Sigmoid colon (tissue), 4 donors: ENCODE measurements around the gene NTRK1.

ENCODE experiments used
- POLR2A ChIP-seq, 2 donors: fragments of 450-650 bp; IDR thresholded peaks; one replicate each; pipeline ENCODE4 v1.6.1; 2016; ENCODE audit warnings: antibody characterized with exemption in 2 of 2, mild to moderate bottlenecking in 2 of 2, moderate library complexity in 2 of 2
- POLR2AphosphoS5 ChIP-seq, 4 donors: sonication (generic); formaldehyde crosslinking; IDR thresholded peaks; one replicate each; pipeline ENCODE4 v1.6.1; 2017; ENCODE audit warnings: antibody characterized with exemption in 4 of 4
- TF ChIP-seq, protein P1 (sequence below), 4 experiments: fragments of 450-650 bp in 3 of 4; fragments of 200-600 bp in 1 of 4; IDR thresholded peaks; one replicate each; pipeline ENCODE4 v1.5.1; 2016 to 2019; ENCODE audit warnings: antibody characterized with exemption in 4 of 4, mild to moderate bottlenecking in 3 of 4, moderate library complexity in 2 of 4

GRCh38 chr1:156863631-156864030, 3.0 kb downstream of the NTRK1 start:
- no peak for TF ChIP-seq POLR2A (IDR thresholded peaks at IDR 0.05)
- TF ChIP-seq, protein P1, sequence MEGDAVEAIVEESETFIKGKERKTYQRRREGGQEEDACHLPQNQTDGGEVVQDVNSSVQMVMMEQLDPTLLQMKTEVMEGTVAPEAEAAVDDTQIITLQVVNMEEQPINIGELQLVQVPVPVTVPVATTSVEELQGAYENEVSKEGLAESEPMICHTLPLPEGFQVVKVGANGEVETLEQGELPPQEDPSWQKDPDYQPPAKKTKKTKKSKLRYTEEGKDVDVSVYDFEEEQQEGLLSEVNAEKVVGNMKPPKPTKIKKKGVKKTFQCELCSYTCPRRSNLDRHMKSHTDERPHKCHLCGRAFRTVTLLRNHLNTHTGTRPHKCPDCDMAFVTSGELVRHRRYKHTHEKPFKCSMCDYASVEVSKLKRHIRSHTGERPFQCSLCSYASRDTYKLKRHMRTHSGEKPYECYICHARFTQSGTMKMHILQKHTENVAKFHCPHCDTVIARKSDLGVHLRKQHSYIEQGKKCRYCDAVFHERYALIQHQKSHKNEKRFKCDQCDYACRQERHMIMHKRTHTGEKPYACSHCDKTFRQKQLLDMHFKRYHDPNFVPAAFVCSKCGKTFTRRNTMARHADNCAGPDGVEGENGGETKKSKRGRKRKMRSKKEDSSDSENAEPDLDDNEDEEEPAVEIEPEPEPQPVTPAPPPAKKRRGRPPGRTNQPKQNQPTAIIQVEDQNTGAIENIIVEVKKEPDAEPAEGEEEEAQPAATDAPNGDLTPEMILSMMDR (IDR thresholded peaks at IDR 0.05), result no peak
- TF ChIP-seq POLR2AphosphoS5 (IDR thresholded peaks at IDR 0.05), result no peak
